GM18517 (cell line): Measurements from ENCODE around the gene CACNA2D2.
"Not testable (repeated sequence)": the region's sequence is repeated elsewhere in the genome, so short reads cannot be mapped to it uniquely, and the experiment has no call there.

ENCODE experiments used
- ATAC-seq: cut with Tn5 transposase; IDR thresholded peaks from one replicate; pipeline ENCODE4 v1.9.1; 2021; ENCODE audit warnings: mild to moderate bottlenecking, moderate library complexity; ENCODE audit not compliant: unreplicated experiment

CACNA2D2 gene

GRCh38 chr3:50530001-50530970, 26.9 kb upstream of the CACNA2D2 start:
- no peak for ATAC-seq

- no peak for ATAC-seq
These were observed 22.6 kb upstream of the CACNA2D2 start for GRCh38 chr3:50525987-50526386.

GRCh38 chr3:50525191-50525910, 21.9 kb upstream of the CACNA2D2 start:
- ATAC-seq: no peak

GRCh38 chr3:50524746-50525145, 21.3 kb upstream of the CACNA2D2 start:
- no peak for ATAC-seq

GRCh38 chr3:50523279-50523811, 19.9 kb upstream of the CACNA2D2 start:
- no peak for ATAC-seq

GRCh38 chr3:50521572-50521971, 18.1 kb upstream of the CACNA2D2 start:
- ATAC-seq: no peak

GRCh38 chr3:50520849-50521248, 17.4 kb upstream of the CACNA2D2 start:
- no peak for ATAC-seq

GRCh38 chr3:50519471-50520089, 16.1 kb upstream of the CACNA2D2 start:
- no peak for ATAC-seq

GRCh38 chr3:50518436-50518835, 15.0 kb upstream of the CACNA2D2 start:
- no peak for ATAC-seq

GRCh38 chr3:50517721-50518206, 14.3 kb upstream of the CACNA2D2 start:
- no peak for ATAC-seq

- ATAC-seq: no peak
These were observed 13.0 kb upstream of the CACNA2D2 start for GRCh38 chr3:50516440-50516871.

GRCh38 chr3:50515565-50516439, 12.4 kb upstream of the CACNA2D2 start:
- ATAC-seq: no peak

GRCh38 chr3:50512908-50513307, 9.5 kb upstream of the CACNA2D2 start:
- ATAC-seq: not testable (repeated sequence)

GRCh38 chr3:50512131-50512530, 8.7 kb upstream of the CACNA2D2 start:
- ATAC-seq: no peak

- no peak for ATAC-seq
These were observed 6.9 kb upstream of the CACNA2D2 start for GRCh38 chr3:50510325-50510724.

- no peak for ATAC-seq
These were observed 6.3 kb upstream of the CACNA2D2 start for GRCh38 chr3:50509715-50510114.

- no peak for ATAC-seq
These were observed 5.4 kb upstream of the CACNA2D2 start for GRCh38 chr3:50508821-50509220.

GRCh38 chr3:50506169-50506568, 2.7 kb upstream of the CACNA2D2 start:
- no peak for ATAC-seq

- ATAC-seq: no peak
These were observed 1.2 kb upstream of the CACNA2D2 start for GRCh38 chr3:50504681-50505080.
